Spleen (tissue), 11 donors: Measurements from ENCODE around the gene IL1R2. TPM values are rescaled to one million over a fixed set of nuclear protein-coding genes. Genes with fewer than 3 reads are reported as not detected.

Source experiments
- DNase-seq: peaks from one replicate; pipeline ENCODE4 v3.0.0-alpha.2; 2020
- H3K27ac ChIP-seq, 8 donors: fragments of 200-600 bp; sonication (generic) in 7 of 8; 1 replicate in 4 of 8; 2 replicates in 4 of 8; pipeline versions ENCODE4 v1.5.0 to v1.8.0; 2016 to 2021; ENCODE audit warnings: inconsistent platforms in 4 of 8, mild to moderate bottlenecking in 4 of 8, moderate library complexity in 1 of 8
- H3K27me3 ChIP-seq, 7 donors: fragments of 200-600 bp; sonication (generic) in 6 of 7; replicated peaks in 1 of 7; 1 replicate in 4 of 7; 2 replicates in 3 of 7; pipeline versions ENCODE4 v1.5.0 to v1.8.0; 2016 to 2021; ENCODE audit warnings: inconsistent platforms in 3 of 7, mild to moderate bottlenecking in 1 of 7
- H3K36me3 ChIP-seq, 6 donors: fragments of 200-600 bp; sonication (generic) in 5 of 6; 1 replicate in 4 of 6; 2 replicates in 2 of 6; pipeline versions ENCODE4 v1.5.0 to v1.8.0; 2016 to 2021; ENCODE audit warnings: inconsistent platforms in 2 of 6
- H3K4me1 ChIP-seq, 6 donors: fragments of 200-600 bp; sonication (generic) in 5 of 6; 1 replicate in 3 of 6; 2 replicates in 3 of 6; pipeline versions ENCODE4 v1.5.0 to v1.8.0; 2016 to 2021; ENCODE audit warnings: inconsistent platforms in 3 of 6
- H3K4me3 ChIP-seq, 8 donors: fragments of 200-600 bp; sonication (generic) in 7 of 8; 1 replicate in 4 of 8; 2 replicates in 4 of 8; pipeline versions ENCODE4 v1.5.0 to v1.8.0; 2016 to 2021; ENCODE audit warnings: inconsistent platforms in 4 of 8, mild to moderate bottlenecking in 4 of 8, moderate library complexity in 2 of 8
- H3K9me3 ChIP-seq, 8 donors: fragments of 200-600 bp; sonication (generic) in 7 of 8; 1 replicate in 4 of 8; 2 replicates in 4 of 8; pipeline versions ENCODE4 v1.5.0 to v1.8.0; 2016 to 2021; ENCODE audit warnings: inconsistent platforms in 4 of 8
- CTCF ChIP-seq, 11 experiments: fragments of 200-600 bp in 7 of 11; fragments of 450-650 bp in 4 of 11; sonication (generic) in 4 of 11; IDR thresholded peaks in 8 of 11; conservative IDR thresholded peaks in 3 of 11; 1 replicate in 7 of 11; 2 replicates in 4 of 11; pipeline versions ENCODE4 v1.4.0 to v1.8.0; 2016 to 2021; ENCODE audit warnings: antibody characterized with exemption in 11 of 11, inconsistent platforms in 4 of 11, mild to moderate bottlenecking in 1 of 11
- POLR2A ChIP-seq, 3 donors: fragments of 450-650 bp; IDR thresholded peaks; one replicate each; pipeline ENCODE4 v1.5.1; 2017; ENCODE audit warnings: antibody characterized with exemption in 3 of 3, mild to moderate bottlenecking in 1 of 3
- POLR2AphosphoS5 ChIP-seq, 3 donors: sonication (generic); formaldehyde crosslinking; IDR thresholded peaks; one replicate each; pipeline ENCODE4 v1.5.1; 2017; ENCODE audit warnings: antibody characterized with exemption in 3 of 3
- WGBS, 5 donors: extraction: QIAGEN DNeasy Blood & Tissue Kit in 3 of 5; methylation state at CpG; one replicate each; pipeline versions ENCODE4 v1.1.5 to v1.1.7; 2013 to 2018; 5-methylcytosine and 5-hydroxymethylcytosine counted together
- intact Hi-C: fragments of 100-400 bp; cut with DNase I; formaldehyde crosslinking; loops from one replicate; pipeline ENCODE4 v1.15.0; 2023; ENCODE audit warnings: low total_unique reads
- polyA plus RNA-seq, 3 donors: library from polyadenylated mRNA; stranded (reverse); fragments of 200-250 nt; gene quantifications; one replicate each; pipeline ENCODE4 v1.2.1, GENCODE V29; 2013
- total RNA-seq, 7 donors: library from RNA; depleted of rRNA in 3 of 7; stranded (reverse); fragments of >200 nt in 3 of 7; fragmentation: NEBNext Ultra II Directional in 4 of 7; extraction: Animal tissue kit (Norgen Biotek cat#: 25700) in 4 of 7; gene quantifications; one replicate each; pipeline versions ENCODE4 v1.1.0 to v1.2.1, GENCODE V29; 2016 to 2021
- donor health status: healthy with polysubstance abuse.
- donor health status: DM: no; HTN: no; CAD: no; lungs with moderate emphysema.
- donor health status: DM: no; HTN: no; CAD: no.
- donor health status: Bipolar disorder and iron deficiency.
- donor health status: healthy.
- donor health status: DM: no; HTN: no; CAD: no.
- donor health status: DM: yes; HTN: yes; CAD: no.

Gene IL1R2
- total and polyA plus RNA-seq, 10 donors, result 20.1 to 607 (median 116) TPM

GRCh38 chr2:102033750-102034682 is 42.3 kb downstream of the IL1R2 start:
- WGBS, 5 donors, result 72 to 80% (median 75%) methylated on average over 9 of the region's 9 CpGs

GRCh38 chr2:102034683-102035548 is 43.2 kb downstream of the IL1R2 start:
- Histone ChIP-seq H3K36me3 (peaks cover 0 to 22% (median 0%) of the 10 kb centered on the region in 6 donors), H3K27me3 (peaks cover 0 to 5% (median 0%) of the 10 kb centered on the region in 7 donors), H3K4me1 (peaks cover 6 to 48% (median 22%) of the 10 kb centered on the region in 6 donors), H3K27ac (peak overlapping the region in 4 of 8 donors; percentile 69 to 77 (median 70)), H3K4me3 (no peak overlapping the region), H3K9me3 (no peaks in the 10 kb centered on the region)
- no peak for DNase-seq
- no peak for TF ChIP-seq POLR2A (IDR thresholded peaks at IDR 0.05)
- peak in 2 of 3 donors; percentile 46 to 59 for TF ChIP-seq POLR2AphosphoS5 (IDR thresholded peaks at IDR 0.05)
- WGBS, 5 donors, result 73 to 80% (median 79%) methylated on average over 14 of the region's 14 CpGs
- intact Hi-C loops, result no loop called here

More at GRCh38 chr2:102033750-102034682, 42.3 kb downstream of the IL1R2 start:
- Histone ChIP-seq H3K4me3 (peak overlapping the region in 1 of 8 donors; percentile 29), H3K4me1 (peaks cover 6 to 41% (median 22%) of the 10 kb centered on the region in 6 donors), H3K36me3 (peaks cover 0 to 31% (median 0%) of the 10 kb centered on the region in 6 donors), H3K27me3 (peaks cover 0 to 5% (median 0%) of the 10 kb centered on the region in 7 donors), H3K27ac (peak overlapping the region in 7 of 8 donors; percentile 61 to 77 (median 70)), H3K9me3 (no peaks in the 10 kb centered on the region)
- no peak for DNase-seq
- intact Hi-C loops, result no loop called here
- TF ChIP-seq POLR2AphosphoS5 (IDR thresholded peaks at IDR 0.05) (no peak), POLR2A (IDR thresholded peaks at IDR 0.05) (no peak), CTCF (IDR thresholded peaks at IDR 0.05 in 8 of 11, conservative IDR thresholded peaks at IDR 0.05 in 3 of 11) (no peak)

- no peak for DNase-seq
- Histone ChIP-seq H3K4me1 (peaks cover 6 to 49% (median 31%) of the 10 kb centered on the region in 6 donors), H3K4me3 (no peak overlapping the region), H3K27ac (peak overlapping the region in 2 of 8 donors; percentile 37 to 38), H3K27me3 (peaks cover 0 to 22% (median 0%) of the 10 kb centered on the region in 7 donors), H3K36me3 (no peaks in the 10 kb centered on the region), H3K9me3 (no peaks in the 10 kb centered on the region)
- no peak for TF ChIP-seq POLR2A (IDR thresholded peaks at IDR 0.05)
- no peak for TF ChIP-seq POLR2AphosphoS5 (IDR thresholded peaks at IDR 0.05)
- TF ChIP-seq CTCF (IDR thresholded peaks at IDR 0.05 in 8 of 11, conservative IDR thresholded peaks at IDR 0.05 in 3 of 11), result no peak
- 46 to 70% (median 55%) methylated on average over 8 of the region's 8 CpGs for WGBS, 5 donors
- intact Hi-C loops, result no loop called here
Measured at GRCh38 chr2:102037681-102038080, 45.9 kb downstream of the IL1R2 start.

- TF ChIP-seq CTCF (IDR thresholded peaks at IDR 0.05 in 8 of 11, conservative IDR thresholded peaks at IDR 0.05 in 3 of 11), result no peak
- peak in 1 of 3 donors; percentile 49 for TF ChIP-seq POLR2AphosphoS5 (IDR thresholded peaks at IDR 0.05)
- no peak for TF ChIP-seq POLR2A (IDR thresholded peaks at IDR 0.05)
- Histone ChIP-seq H3K27ac (peak overlapping the region in 3 of 8 donors; percentile 36 to 68 (median 53)), H3K9me3 (no peaks in the 10 kb centered on the region), H3K4me1 (peaks cover 3 to 29% (median 15%) of the 10 kb centered on the region in 6 donors), H3K4me3 (no peak overlapping the region), H3K27me3 (peaks cover 0 to 36% (median 0%) of the 10 kb centered on the region in 7 donors), H3K36me3 (peaks cover 0 to 18% (median 0%) of the 10 kb centered on the region in 6 donors)
- intact Hi-C loops, result no loop called here
- WGBS, 5 donors, result 65 to 83% (median 70%) methylated on average over 3 of the region's 3 CpGs
- DNase-seq, result no peak
Measured at GRCh38 chr2:102040229-102040628, 48.5 kb downstream of the IL1R2 start.
